ENCODE data around the gene THOC3.
"Not testable (repeated sequence)": the region's sequence is repeated elsewhere in the genome, so short reads cannot be mapped to it uniquely, and the experiment has no call there.

- TF ChIP-seq CTCF (conservative IDR thresholded peaks at IDR 0.05); EZH2 (IDR thresholded peaks at IDR 0.05; ENCODE audit: low read depth): not testable (repeated sequence)
Measured at GRCh38 chr5:176010202-176010601, 42.1 kb upstream of the THOC3 start.
